H9 (cell line): Measurements from ENCODE around the gene VPS9D1. TPM values are rescaled to one million over a fixed set of nuclear protein-coding genes. Genes with fewer than 3 reads are reported as not detected.

Source experiments
- DNase-seq: peaks from one replicate; pipeline ENCODE4 v3.0.0-alpha.2; 2017
- H2AFZ ChIP-seq: one replicate; pipeline ENCODE4 v1.6.1; 2013; ENCODE audit warnings: mild to moderate bottlenecking, low read length, control low read depth, moderate library complexity
- H2AK5ac ChIP-seq: 2 replicates; pipeline ENCODE4 v1.6.1; 2013; ENCODE audit warnings: low read length, control low read depth, mixed read lengths; ENCODE audit not compliant: insufficient read length
- H2BK120ac ChIP-seq: one replicate; pipeline ENCODE4 v1.6.1; 2013; ENCODE audit warnings: low read depth, mild to moderate bottlenecking, low read length, control low read depth, inconsistent platforms; ENCODE audit not compliant: poor library complexity, severe bottlenecking
- H2BK12ac ChIP-seq: 2 replicates; pipeline ENCODE4 v1.6.1; 2013; ENCODE audit warnings: low read length, control low read depth, mixed read lengths, low read depth; ENCODE audit not compliant: insufficient read length
- H2BK15ac ChIP-seq: 2 replicates; pipeline ENCODE4 v1.6.1; 2013; ENCODE audit warnings: low read depth, low read length, control low read depth
- H2BK20ac ChIP-seq: one replicate; pipeline ENCODE4 v1.6.1; 2013; ENCODE audit warnings: low read depth, mild to moderate bottlenecking, low read length, control low read depth, inconsistent platforms; ENCODE audit not compliant: poor library complexity, severe bottlenecking
- H2BK5ac ChIP-seq: 2 replicates; pipeline ENCODE4 v1.6.1; 2013; ENCODE audit warnings: low read length, control low read depth, mixed read lengths; ENCODE audit not compliant: insufficient read length
- H3K14ac ChIP-seq: 2 replicates; pipeline ENCODE4 v1.6.1; 2013; ENCODE audit warnings: low read length, control low read depth; ENCODE audit not compliant: insufficient read depth
- H3K18ac ChIP-seq: 2 replicates; pipeline ENCODE4 v1.6.1; 2013; ENCODE audit warnings: low read depth, mild to moderate bottlenecking, mixed read lengths, low read length, control low read depth; ENCODE audit not compliant: insufficient read length
- H3K23ac ChIP-seq: 2 replicates; pipeline ENCODE4 v1.6.1; 2013; ENCODE audit warnings: low read length, control low read depth, mixed read lengths, low read depth; ENCODE audit not compliant: insufficient read length
- H3K23me2 ChIP-seq: 2 replicates; pipeline ENCODE4 v1.6.1; 2013; ENCODE audit warnings: low read depth, mild to moderate bottlenecking, mixed read lengths, low read length, control low read depth; ENCODE audit not compliant: insufficient read length, poor library complexity, severe bottlenecking
- H3K27ac ChIP-seq: 2 replicates; pipeline ENCODE4 v1.5.1; 2013; ENCODE audit warnings: low read length, control low read depth, mixed read lengths, low read depth; ENCODE audit not compliant: insufficient read length
- H3K27me3 ChIP-seq: 2 replicates; pipeline ENCODE4 v1.6.1; 2013; ENCODE audit warnings: low read length, control low read depth, inconsistent platforms; ENCODE audit not compliant: insufficient read depth
- H3K4ac ChIP-seq: 2 replicates; pipeline ENCODE4 v1.6.1; 2013; ENCODE audit warnings: low read depth, mild to moderate bottlenecking, control low read depth, inconsistent platforms, low read length, moderate library complexity
- H3K4me1 ChIP-seq: 2 replicates; pipeline ENCODE4 v1.6.1; 2013; ENCODE audit warnings: low read length, control low read depth, inconsistent platforms; ENCODE audit not compliant: insufficient read depth
- H3K4me2 ChIP-seq: 2 replicates; pipeline ENCODE4 v1.6.1; 2013; ENCODE audit warnings: low read length, control low read depth, mixed read lengths; ENCODE audit not compliant: insufficient read length, insufficient read depth
- H3K56ac ChIP-seq: 2 replicates; pipeline ENCODE4 v1.6.1; 2013; ENCODE audit warnings: low read depth, mild to moderate bottlenecking, mixed read lengths, low read length, control low read depth; ENCODE audit not compliant: insufficient read length
- H3K79me1 ChIP-seq: 2 replicates; pipeline ENCODE4 v1.6.1; 2013; ENCODE audit warnings: low read depth, mild to moderate bottlenecking, moderate library complexity, low read length, control low read depth, inconsistent platforms; ENCODE audit not compliant: insufficient read depth, poor library complexity, severe bottlenecking
- H3K79me2 ChIP-seq: 2 replicates; pipeline ENCODE4 v1.6.1; 2013; ENCODE audit warnings: low read length, control low read depth, inconsistent platforms; ENCODE audit not compliant: insufficient read depth
- H3K9ac ChIP-seq: 2 replicates; pipeline ENCODE4 v1.6.1; 2013; ENCODE audit warnings: low read length, control low read depth, mixed read lengths; ENCODE audit not compliant: insufficient read length; ENCODE audit errors: extremely low read depth
- H3K9me3 ChIP-seq: one replicate; pipeline ENCODE4 v1.6.1; 2013; ENCODE audit warnings: low read depth, low read length, inconsistent platforms; ENCODE audit not compliant: control insufficient read depth
- H3T11ph ChIP-seq: one replicate; pipeline ENCODE4 v1.6.1; 2013; ENCODE audit warnings: mild to moderate bottlenecking, low read length, control low read depth, inconsistent platforms
- H4K20me1 ChIP-seq: one replicate; pipeline ENCODE4 v1.6.1; 2013; ENCODE audit not compliant: control insufficient read depth, insufficient read length, insufficient read depth
- H4K5ac ChIP-seq: 2 replicates; pipeline ENCODE4 v1.6.1; 2013; ENCODE audit warnings: low read depth, mild to moderate bottlenecking, mixed read lengths, low read length, control low read depth; ENCODE audit not compliant: insufficient read length
- H4K8ac ChIP-seq: replicated peaks from 2 replicates; pipeline ENCODE4 v1.6.1; 2013; ENCODE audit warnings: low read length, control low read depth, mixed read lengths, low read depth; ENCODE audit not compliant: insufficient read length
- H4K91ac ChIP-seq: 2 replicates; pipeline ENCODE4 v1.6.1; 2013; ENCODE audit warnings: low read depth, mild to moderate bottlenecking, moderate library complexity, mixed read lengths, low read length, control low read depth; ENCODE audit not compliant: insufficient read length
- H3K27ac Mint-ChIP-seq, 3 experiments: 2 replicates in 2 of 3; 3 replicates in 1 of 3; pipeline ENCODE4 v1.8.0; 2020 to 2021; ENCODE audit warnings: mixed read lengths in 3 of 3, mild to moderate bottlenecking in 1 of 3, moderate library complexity in 1 of 3
- H3K27me3 Mint-ChIP-seq: 2 replicates; pipeline ENCODE4 v1.8.0; 2021; ENCODE audit warnings: low read depth, mild to moderate bottlenecking, moderate library complexity, mixed read lengths
- H3K36me3 Mint-ChIP-seq, 3 experiments: 2 replicates in 2 of 3; 3 replicates in 1 of 3; pipeline ENCODE4 v1.8.0; 2020 to 2021; ENCODE audit warnings: low read depth in 3 of 3, mixed read lengths in 3 of 3; ENCODE audit not compliant: insufficient read depth in 1 of 3
- H3K4me1 Mint-ChIP-seq, 2 experiments: 2 replicates each; pipeline ENCODE4 v1.8.0; 2020; ENCODE audit warnings: mixed read lengths in 2 of 2
- H3K4me3 Mint-ChIP-seq, 2 experiments: 2 replicates in 1 of 2; 3 replicates in 1 of 2; pipeline ENCODE4 v1.8.0; 2020 to 2021; ENCODE audit warnings: mild to moderate bottlenecking in 2 of 2, mixed read lengths in 2 of 2, moderate library complexity in 1 of 2
- H3K9me3 Mint-ChIP-seq, 2 experiments: 2 replicates in 1 of 2; 3 replicates in 1 of 2; pipeline ENCODE4 v1.8.0; 2020; ENCODE audit warnings: mild to moderate bottlenecking in 2 of 2, mixed read lengths in 2 of 2, moderate library complexity in 1 of 2
- WGBS: extraction: QIAGEN DNeasy Blood & Tissue Kit; methylation state at CpG from one replicate; pipeline ENCODE4 v1.1.7; 2013; ENCODE audit warnings: missing lambda C conversion rate, low lambda C conversion rate, mixed read lengths; ENCODE audit not compliant: insufficient read length; ENCODE audit errors: extremely low coverage; 5-methylcytosine and 5-hydroxymethylcytosine counted together
- total RNA-seq: library from RNA; stranded (reverse); gene quantifications from 2 replicates; pipeline ENCODE4 v1.2.1, GENCODE V29; 2021
- TF ChIP-seq, protein P1 (sequence below): fragments of 200-600 bp; sonication (generic); conservative IDR thresholded peaks from 3 replicates; pipeline ENCODE4 v1.8.0; 2021; ENCODE audit warnings: antibody characterized with exemption, mild to moderate bottlenecking

The VPS9D1 gene
- total RNA-seq, 1 experiment from 2014 or later, result 6.0 TPM

DNA sequence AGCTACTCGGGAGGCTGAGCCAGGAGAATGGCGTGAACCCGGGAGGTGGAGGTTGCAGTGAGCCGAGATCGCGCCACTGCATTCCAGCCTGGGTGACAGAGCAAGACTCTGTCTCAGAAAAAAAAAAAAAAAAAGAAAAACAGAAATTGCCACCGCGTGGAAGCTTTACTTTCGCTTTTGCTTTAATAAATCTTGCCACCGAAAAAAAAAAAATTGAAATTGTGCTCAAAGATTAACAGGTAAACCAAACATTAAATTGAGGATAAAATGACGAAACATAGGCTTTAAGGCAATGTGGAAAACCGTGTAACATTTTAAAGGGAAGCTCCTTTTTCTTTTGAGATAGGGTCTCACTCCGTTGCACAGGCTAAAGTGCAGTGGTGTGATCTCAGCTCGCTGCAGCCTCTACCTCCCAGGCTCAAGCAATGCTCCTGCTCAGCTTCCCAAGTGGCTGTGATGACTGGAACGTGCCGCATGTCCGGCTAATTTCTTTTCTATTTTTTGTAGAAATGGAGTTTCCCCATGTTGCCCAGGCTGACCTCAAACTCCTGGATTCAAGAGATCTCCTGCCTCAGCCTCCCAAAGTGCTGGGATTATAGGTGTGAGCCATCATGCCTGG lies 40.7 kb upstream of the VPS9D1 start:
- H3K27ac ChIP-seq, result no peak overlapping the region
- H3K27me3 Mint-ChIP-seq, result no peaks in the 10 kb centered on the region

More for the DNA sequence above, 40.7 kb upstream of the VPS9D1 start:
- no peaks in the 10 kb centered on the region for H3K23me2 ChIP-seq
- no peak overlapping the region for H2BK5ac ChIP-seq
- no peaks in the 10 kb centered on the region for H3K79me1 ChIP-seq
- H3K27me3 ChIP-seq, result no peaks in the 10 kb centered on the region
- H3K79me2 ChIP-seq, result no peaks in the 10 kb centered on the region
- no peak overlapping the region for H3K14ac ChIP-seq
- no peak overlapping the region for H4K5ac ChIP-seq
- no peak overlapping the region for H2BK12ac ChIP-seq
- TF ChIP-seq, protein P1, sequence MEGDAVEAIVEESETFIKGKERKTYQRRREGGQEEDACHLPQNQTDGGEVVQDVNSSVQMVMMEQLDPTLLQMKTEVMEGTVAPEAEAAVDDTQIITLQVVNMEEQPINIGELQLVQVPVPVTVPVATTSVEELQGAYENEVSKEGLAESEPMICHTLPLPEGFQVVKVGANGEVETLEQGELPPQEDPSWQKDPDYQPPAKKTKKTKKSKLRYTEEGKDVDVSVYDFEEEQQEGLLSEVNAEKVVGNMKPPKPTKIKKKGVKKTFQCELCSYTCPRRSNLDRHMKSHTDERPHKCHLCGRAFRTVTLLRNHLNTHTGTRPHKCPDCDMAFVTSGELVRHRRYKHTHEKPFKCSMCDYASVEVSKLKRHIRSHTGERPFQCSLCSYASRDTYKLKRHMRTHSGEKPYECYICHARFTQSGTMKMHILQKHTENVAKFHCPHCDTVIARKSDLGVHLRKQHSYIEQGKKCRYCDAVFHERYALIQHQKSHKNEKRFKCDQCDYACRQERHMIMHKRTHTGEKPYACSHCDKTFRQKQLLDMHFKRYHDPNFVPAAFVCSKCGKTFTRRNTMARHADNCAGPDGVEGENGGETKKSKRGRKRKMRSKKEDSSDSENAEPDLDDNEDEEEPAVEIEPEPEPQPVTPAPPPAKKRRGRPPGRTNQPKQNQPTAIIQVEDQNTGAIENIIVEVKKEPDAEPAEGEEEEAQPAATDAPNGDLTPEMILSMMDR, result no peak
- H2AFZ ChIP-seq, result no peak overlapping the region
- no peaks in the 10 kb centered on the region for H3K4me1 ChIP-seq
- Mint-ChIP-seq H3K36me3 (peaks cover 44 to 92% (median 88%) of the 10 kb centered on the region in 3 experiments; a peak in 6 of 7 replicates), H3K9me3 (no peaks in the 10 kb centered on the region), H3K4me3 (no peak overlapping the region), H3K27ac (no peak overlapping the region), H3K4me1 (no peaks in the 10 kb centered on the region)
- H2BK15ac ChIP-seq, result no peak overlapping the region
- no peak overlapping the region for H3K56ac ChIP-seq
- H3K18ac ChIP-seq, result no peak overlapping the region
- H3T11ph ChIP-seq, result no peak overlapping the region
- H3K23ac ChIP-seq, result no peak overlapping the region
- H4K91ac ChIP-seq, result no peak overlapping the region
- no CpG with 5 or more reads among the region's 17 CpGs for WGBS
- H3K9ac ChIP-seq, result no peak overlapping the region
- no peak overlapping the region for H4K8ac ChIP-seq
- H3K4ac ChIP-seq, result no peak overlapping the region
- H3K9me3 ChIP-seq, result no peaks in the 10 kb centered on the region
- no peaks in the 10 kb centered on the region for H4K20me1 ChIP-seq
- no peak overlapping the region for H2BK120ac ChIP-seq
- DNase-seq, result no peak
- H2BK20ac ChIP-seq, result no peak overlapping the region
- no peak overlapping the region for H3K4me2 ChIP-seq
- no peak overlapping the region for H2AK5ac ChIP-seq
